ENCODE results near the gene TMEM183A. TPM values are rescaled to one million over a fixed set of nuclear protein-coding genes. Genes with fewer than 3 reads are reported as not detected.

TMEM183A gene
- total and polyA plus RNA-seq, 10 of the 15 experiments (the other 5 are each of a cell fraction or from before 2014, with no cell fraction given), result 12.3 to 103 (median 66.3) TPM

- WGBS (ENCODE audit: insufficient coverage, insufficient replicate concordance, low lambda C conversion rate, missing lambda C conversion rate), result 95% methylated on average over 1 of the region's 1 CpG
- intact Hi-C loops (cut with micrococcal nuclease; ENCODE audit: unreplicated experiment), result no loop called here
- no peaks in the 10 kb centered on the region for H3K27me3 ChIP-seq (replicated peaks in 1 of 2; ENCODE audit: control insufficient read depth in 2 of 2, insufficient read depth in 2 of 2, low read length in 1 of 2)
- TF ChIP-seq REST (IDR thresholded peaks at IDR 0.05; ENCODE audit: low read depth, low read length) (no peak), MEF2A (IDR thresholded peaks at IDR 0.05; ENCODE audit: insufficient read depth, low read depth, low read length) (no peak), CTCF (IDR thresholded peaks at IDR 0.05 in 2 of 3, conservative IDR thresholded peaks at IDR 0.05 in 1 of 3; ENCODE audit: control insufficient read depth in 2 of 3, extremely low read depth in 1 of 3, insufficient read depth in 1 of 3, low read depth in 3 of 3, low read length in 3 of 3) (no peak), E2F8 (IDR thresholded peaks at IDR 0.05; ENCODE audit: low read depth, partially characterized antibody) (no peak), CREB1 (IDR thresholded peaks at IDR 0.05; ENCODE audit: low read depth) (no peak), BACH1 (IDR thresholded peaks at IDR 0.05; ENCODE audit: borderline replicate concordance) (no peak), STAT3 (IDR thresholded peaks at IDR 0.05; ENCODE audit: low read depth, low read length) (no peak), KAT2A (conservative IDR thresholded peaks at IDR 0.05; ENCODE audit: control insufficient read depth, low read depth, low read length) (no peak), EGR1 (IDR thresholded peaks at IDR 0.05; ENCODE audit: borderline replicate concordance in 1 of 2, low read depth in 2 of 2, low read length in 2 of 2) (no peak)
- ChIA-PET POLR2A (interaction anchor here (1.3 kb wide), 1 partner anchor 9 kb away, joined by 4 read pairs; no protein-coding TSS in a partner anchor), SMC1A (ENCODE audit: uncharacterized antibody, unreplicated experiment) (interaction anchor here (1.1 kb wide), 1 partner anchor 9 kb away, joined by 3 read pairs; no protein-coding TSS in a partner anchor), CTCF (interaction anchor here (1.0 to 1.3 kb wide), 2 partner anchors 9 to 39 kb away, joined by 4 read pairs; no protein-coding TSS in a partner anchor), RAD21 (ENCODE audit: unreplicated experiment) (interaction anchor here (1.4 kb wide), 1 partner anchor 9 kb away, joined by 4 read pairs; no protein-coding TSS in a partner anchor)
- H3K79me2 ChIP-seq (ENCODE audit: control insufficient read depth, insufficient read depth, low read length), result peaks cover 34% of the 10 kb centered on the region
- peaks cover 7% of the 10 kb centered on the region; the same call in 1 of the 2 replicates for H3K4me1 ChIP-seq (ENCODE audit: control insufficient read depth, insufficient read depth, low read length)
- no TSS peak for BruUV-seq (replicated peaks)
- no peak overlapping the region for H3K4me3 ChIP-seq
- no peaks in the 10 kb centered on the region for H4K20me1 ChIP-seq (ENCODE audit: control insufficient read depth, insufficient read depth)
- no peak overlapping the region for H2AFZ ChIP-seq (ENCODE audit: control insufficient read depth, low read depth, low read length)
- no peaks in the 10 kb centered on the region for H3K9me3 ChIP-seq (replicated peaks; ENCODE audit: control insufficient read depth, insufficient read depth, low read length)
- FAIRE-seq (no peak), DNase-seq (ENCODE audit: low read depth, low spot score) (no peak), ATAC-seq (no peak)
- H3K36me3 ChIP-seq (ENCODE audit: control insufficient read depth in 2 of 2, insufficient read depth in 2 of 2, low read length in 1 of 2), result no peaks in the 10 kb centered on the region; a peak in 1 of 4 replicates
- H3K27ac ChIP-seq (ENCODE audit: control insufficient read depth, insufficient read depth), result no peak overlapping the region
- H3K4me2 ChIP-seq (ENCODE audit: control insufficient read depth, insufficient read depth), result no peak overlapping the region
- in situ Hi-C loops (cut with MboI), result no loop called here
- no peak overlapping the region for H3K9ac ChIP-seq (ENCODE audit: control insufficient read depth, insufficient read depth, low read length)
These were observed 47.9 kb upstream of the TMEM183A start for GRCh38 chr1:202959276-202959620.

Measured in GM12878 (cell line).